Kidney (tissue), 14 donors: ENCODE results near the gene TMEM126A. TPM values are rescaled to one million over a fixed set of nuclear protein-coding genes. Genes with fewer than 3 reads are reported as not detected.
A peak's percentile ranks its signal among the peaks of the same experiment; 100 is the strongest.

ENCODE experiments used
- DNase-seq, 5 donors: peaks; one replicate each; pipeline ENCODE4 v3.0.0-alpha.2; 2013 to 2020
- FAIRE-seq: peaks from 2 replicates; lab custom pipeline; 2012; peaks lifted over from hg19 to GRCh38; lab: Jason Lieb, UNC
- H3K27ac ChIP-seq, 2 donors: one replicate each; pipeline ENCODE4 v1.7.0; 2013; ENCODE audit warnings: low read depth in 2 of 2, low read length in 2 of 2, inconsistent platforms in 1 of 2
- H3K27me3 ChIP-seq: one replicate; pipeline ENCODE4 v1.7.1; 2013; ENCODE audit warnings: low read length, inconsistent platforms; ENCODE audit not compliant: control insufficient read depth, insufficient read depth
- H3K36me3 ChIP-seq, 3 donors: one replicate each; pipeline versions ENCODE4 v1.7.0 to v1.7.1; 2013; ENCODE audit warnings: low read length in 3 of 3, control low read depth in 1 of 3, inconsistent platforms in 1 of 3; ENCODE audit not compliant: insufficient read depth in 3 of 3, control insufficient read depth in 2 of 3
- H3K4me1 ChIP-seq, 3 donors: one replicate each; pipeline versions ENCODE4 v1.7.0 to v1.7.1; 2013; ENCODE audit warnings: low read length in 3 of 3, inconsistent platforms in 1 of 3, low read depth in 1 of 3; ENCODE audit not compliant: control insufficient read depth in 2 of 3, insufficient read depth in 2 of 3
- H3K4me3 ChIP-seq, 3 donors: one replicate each; pipeline versions ENCODE4 v1.7.0 to v1.8.1; 2013; ENCODE audit warnings: low read length in 3 of 3, control low read depth in 1 of 3, inconsistent platforms in 1 of 3
- H3K9ac ChIP-seq, 3 donors: one replicate each; pipeline versions ENCODE4 v1.7.0 to v1.7.1; 2013; ENCODE audit warnings: low read length in 3 of 3, control low read depth in 1 of 3, inconsistent platforms in 1 of 3
- H3K9me3 ChIP-seq, 3 donors: one replicate each; pipeline versions ENCODE4 v1.7.0 to v1.7.1; 2013; ENCODE audit warnings: low read length in 3 of 3, control low read depth in 1 of 3, inconsistent platforms in 1 of 3; ENCODE audit not compliant: control insufficient read depth in 2 of 3, insufficient read depth in 1 of 3
- CTCF ChIP-seq: IDR thresholded peaks from 3 replicates; pipeline ENCODE4 v1.5.1; 2012; ENCODE audit warnings: mild to moderate bottlenecking, moderate library complexity, borderline replicate concordance; ENCODE audit not compliant: insufficient read depth; ENCODE audit errors: extremely low read depth
- intact Hi-C: fragments of 100-400 bp; cut with DNase I; formaldehyde crosslinking; loops from one replicate; pipeline ENCODE4 v1.11.1; 2022
- polyA plus RNA-seq: library from polyadenylated mRNA; stranded (reverse); fragments of 350-450 nt; fragmentation: Illumina TruSeq; extraction: RNeasy Lipid Tissue Mini Kit (QIAGEN cat#74804); gene quantifications from one replicate; pipeline ENCODE4 v1.2.3, GENCODE V29; 2014; ENCODE audit warnings: low read depth, low replicate concordance; ENCODE audit not compliant: insufficient read depth
- total RNA-seq: library from RNA; stranded (reverse); fragmentation: NEBNext Ultra II Directional; extraction: Animal tissue kit (Norgen Biotek cat#: 25700); gene quantifications from one replicate; pipeline ENCODE4 v1.2.1, GENCODE V29; 2021
- donor health status: control.
- donor health status: control.
- donor health status: control.
- donor health status: control.
- donor health status: control.
- donor health status: DM: yes; HTN: yes; CAD: no.
- donor health status: Normal renal cell carcinoma (clear cell type).

The TMEM126A gene
- total and polyA plus RNA-seq, 2 donors from 2014 or later, result 20.3 to 63.8 TPM

GRCh38 chr11:85664615-85665481, 17.1 kb downstream of the TMEM126A start, which contains the start of gene CREBZF:
Gene CREBZF (minus strand): TSS chr11:85665129. CDS start chr11:85664875, 254 bp downstream.
- TF ChIP-seq CTCF, result no peak
- Histone ChIP-seq H3K4me3 (peak within 1 kb of the TSS; percentile 91 to 96 (median 94)), H3K9ac (peak within 1 kb of the TSS; percentile 83 to 92 (median 86)), H3K4me1 (peaks cover 0 to 10% (median 8%) of the 10 kb centered on the region in 3 donors), H3K27ac (peak within 1 kb of the TSS; percentile 89 to 98), H3K9me3 (no peaks in the 10 kb centered on the region), H3K27me3 (no peaks in the 10 kb centered on the region), H3K36me3 (peaks cover 2 to 7% (median 5%) of the 10 kb centered on the region in 3 donors)
- DNase-seq (peak; percentile 96 to 99 (median 98)), FAIRE-seq (peak; percentile 25)
- intact Hi-C loops, result no loop called here

GRCh38 chr11:85665733-85666132, 18.0 kb downstream of the TMEM126A start:
- no peaks in the 10 kb centered on the region for H3K9me3 ChIP-seq
- H3K9ac ChIP-seq, result no peak overlapping the region
- peaks cover 0 to 11% (median 10%) of the 10 kb centered on the region in 3 donors for H3K4me1 ChIP-seq
- H3K4me3 ChIP-seq, result peak overlapping the region in 2 of 3 donors; percentile 91 to 96
- DNase-seq (peak in 2 of 5 donors; percentile 22 to 32), FAIRE-seq (no peak)
- intact Hi-C loops, result no loop called here
- no peaks in the 10 kb centered on the region for H3K36me3 ChIP-seq
- no peaks in the 10 kb centered on the region for H3K27me3 ChIP-seq
- no peak for TF ChIP-seq CTCF
- peak overlapping the region in 1 of 2 donors; percentile 89 for H3K27ac ChIP-seq

GRCh38 chr11:85666687-85667086, 18.9 kb downstream of the TMEM126A start:
- H3K9me3 ChIP-seq, result no peaks in the 10 kb centered on the region
- peaks cover 0 to 10% (median 7%) of the 10 kb centered on the region in 3 donors for H3K4me1 ChIP-seq
- H3K36me3 ChIP-seq, result no peaks in the 10 kb centered on the region
- H3K27ac ChIP-seq, result no peak overlapping the region
- H3K27me3 ChIP-seq, result no peaks in the 10 kb centered on the region
- no peak for TF ChIP-seq CTCF
- FAIRE-seq, result no peak
- no peak overlapping the region for H3K4me3 ChIP-seq
- no peak overlapping the region for H3K9ac ChIP-seq
- no peak for DNase-seq
- intact Hi-C loops, result no loop called here
